Skeletal muscle satellite cell (primary cell): Measurements from ENCODE around the gene CEP55. TPM values are rescaled to one million over a fixed set of nuclear protein-coding genes. Genes with fewer than 3 reads are reported as not detected.

ENCODE experiments used
- H3K27me3 ChIP-seq: 2 replicates; pipeline ENCODE4 v1.7.0; 2013; ENCODE audit warnings: low read length; ENCODE audit not compliant: control insufficient read depth, insufficient read depth
- H3K36me3 ChIP-seq: 2 replicates; pipeline ENCODE4 v1.7.0; 2013; ENCODE audit warnings: mild to moderate bottlenecking, control low read depth, low read length; ENCODE audit not compliant: insufficient read depth
- H3K4me1 ChIP-seq: 2 replicates; pipeline ENCODE4 v1.7.0; 2013; ENCODE audit warnings: low read length; ENCODE audit not compliant: control insufficient read depth, insufficient read depth
- H3K4me2 ChIP-seq: 2 replicates; pipeline ENCODE4 v1.7.0; 2013; ENCODE audit warnings: mild to moderate bottlenecking, low read length
- H3K4me3 ChIP-seq: 2 replicates; pipeline ENCODE4 v1.7.0; 2013; ENCODE audit warnings: low read length
- H3K9ac ChIP-seq: 2 replicates; pipeline ENCODE4 v1.7.0; 2013; ENCODE audit warnings: mild to moderate bottlenecking, low read depth, low read length, moderate library complexity
- H3K9me3 ChIP-seq: replicated peaks from 2 replicates; pipeline ENCODE4 v1.7.0; 2013; ENCODE audit warnings: mild to moderate bottlenecking, control low read depth, low read length
- total RNA-seq: library from RNA; depleted of rRNA; stranded (reverse); fragments of >200 nt; gene quantifications from 2 replicates; pipeline ENCODE4 v1.2.3, GENCODE V29; 2012; rRNA removed

CEP55 gene
- total RNA-seq, result 21.5 and 29.3 TPM in 2 replicates

- Histone ChIP-seq H3K9me3 (no peaks in the 10 kb centered on the region), H3K36me3 (no peaks in the 10 kb centered on the region), H3K4me2 (peak within 1 kb of the TSS; percentile 95), H3K4me1 (peaks cover 12% of the 10 kb centered on the region), H3K4me3 (peak within 1 kb of the TSS; percentile 93), H3K27me3 (no peaks in the 10 kb centered on the region), H3K9ac (peak within 1 kb of the TSS; percentile 84)
Observed at GRCh38 chr10:93496322-93497041, at the start of gene CEP55. Gene CEP55 (plus strand): TSS chr10:93496612. CDS start chr10:93500052, 3,440 bp downstream.

GRCh38 chr10:93447019-93447418 is 49.4 kb upstream of the CEP55 start:
- H3K27me3 ChIP-seq, result no peaks in the 10 kb centered on the region
- no peak overlapping the region for H3K9ac ChIP-seq
- no peaks in the 10 kb centered on the region for H3K9me3 ChIP-seq
- H3K4me1 ChIP-seq, result peaks cover 32% of the 10 kb centered on the region
- H3K4me2 ChIP-seq, result no peak overlapping the region
- H3K4me3 ChIP-seq, result no peak overlapping the region
- peaks cover 89% of the 10 kb centered on the region for H3K36me3 ChIP-seq

- Histone ChIP-seq H3K4me3 (no peak overlapping the region), H3K4me2 (no peak overlapping the region), H3K9ac (no peak overlapping the region), H3K27me3 (no peaks in the 10 kb centered on the region), H3K36me3 (peaks cover 88% of the 10 kb centered on the region), H3K9me3 (no peaks in the 10 kb centered on the region), H3K4me1 (peaks cover 23% of the 10 kb centered on the region)
Observed at GRCh38 chr10:93447970-93448369, 48.4 kb upstream of the CEP55 start.

GRCh38 chr10:93451244-93451947 is 45.0 kb upstream of the CEP55 start:
- no peaks in the 10 kb centered on the region for H3K27me3 ChIP-seq
- no peak overlapping the region for H3K9ac ChIP-seq
- H3K36me3 ChIP-seq, result peaks cover 85% of the 10 kb centered on the region
- H3K4me3 ChIP-seq, result no peak overlapping the region
- no peak overlapping the region for H3K4me2 ChIP-seq
- peaks cover under 1% of the 10 kb centered on the region for H3K4me1 ChIP-seq
- H3K9me3 ChIP-seq, result no peaks in the 10 kb centered on the region

- H3K9me3 ChIP-seq, result no peaks in the 10 kb centered on the region
- H3K9ac ChIP-seq, result no peak overlapping the region
- no peak overlapping the region for H3K4me2 ChIP-seq
- H3K36me3 ChIP-seq, result peaks cover 85% of the 10 kb centered on the region
- H3K4me1 ChIP-seq, result peaks cover 4% of the 10 kb centered on the region
- H3K4me3 ChIP-seq, result no peak overlapping the region
- no peaks in the 10 kb centered on the region for H3K27me3 ChIP-seq
Observed at GRCh38 chr10:93452143-93452542, 44.3 kb upstream of the CEP55 start.

GRCh38 chr10:93454146-93454545 is 42.3 kb upstream of the CEP55 start:
- peaks cover 21% of the 10 kb centered on the region for H3K4me1 ChIP-seq
- no peaks in the 10 kb centered on the region for H3K9me3 ChIP-seq
- peaks cover 76% of the 10 kb centered on the region for H3K36me3 ChIP-seq
- no peaks in the 10 kb centered on the region for H3K27me3 ChIP-seq
- H3K9ac ChIP-seq, result no peak overlapping the region
- H3K4me2 ChIP-seq, result no peak overlapping the region
- H3K4me3 ChIP-seq, result no peak overlapping the region

GRCh38 chr10:93454736-93455135 is 41.7 kb upstream of the CEP55 start:
- no peaks in the 10 kb centered on the region for H3K9me3 ChIP-seq
- peaks cover 76% of the 10 kb centered on the region for H3K36me3 ChIP-seq
- peaks cover 27% of the 10 kb centered on the region for H3K4me1 ChIP-seq
- no peak overlapping the region for H3K9ac ChIP-seq
- no peaks in the 10 kb centered on the region for H3K27me3 ChIP-seq
- no peak overlapping the region for H3K4me3 ChIP-seq
- H3K4me2 ChIP-seq, result no peak overlapping the region

GRCh38 chr10:93456480-93456879 is 39.9 kb upstream of the CEP55 start:
- Histone ChIP-seq H3K4me2 (no peak overlapping the region), H3K36me3 (peaks cover 71% of the 10 kb centered on the region), H3K9ac (no peak overlapping the region), H3K27me3 (no peaks in the 10 kb centered on the region), H3K4me1 (peaks cover 40% of the 10 kb centered on the region), H3K4me3 (no peak overlapping the region), H3K9me3 (no peaks in the 10 kb centered on the region)

GRCh38 chr10:93457511-93457910 is 38.9 kb upstream of the CEP55 start:
- Histone ChIP-seq H3K4me2 (no peak overlapping the region), H3K4me3 (no peak overlapping the region), H3K27me3 (no peaks in the 10 kb centered on the region), H3K9ac (peak overlapping the region; percentile 69), H3K4me1 (peaks cover 51% of the 10 kb centered on the region), H3K36me3 (peaks cover 64% of the 10 kb centered on the region), H3K9me3 (no peaks in the 10 kb centered on the region)

- Histone ChIP-seq H3K27me3 (no peaks in the 10 kb centered on the region), H3K4me2 (peak overlapping the region; percentile 43), H3K4me1 (peaks cover 64% of the 10 kb centered on the region), H3K9ac (peak overlapping the region; percentile 75), H3K36me3 (peaks cover 55% of the 10 kb centered on the region), H3K9me3 (no peaks in the 10 kb centered on the region), H3K4me3 (peak overlapping the region; percentile 1)
Observed at GRCh38 chr10:93458821-93459257, 37.6 kb upstream of the CEP55 start.

GRCh38 chr10:93459466-93459865 is 36.9 kb upstream of the CEP55 start:
- Histone ChIP-seq H3K4me2 (peak overlapping the region; percentile 43), H3K4me1 (peaks cover 70% of the 10 kb centered on the region), H3K9me3 (no peaks in the 10 kb centered on the region), H3K4me3 (peak overlapping the region; percentile 1), H3K9ac (peak overlapping the region; percentile 75), H3K27me3 (no peaks in the 10 kb centered on the region), H3K36me3 (peaks cover 48% of the 10 kb centered on the region)
